Upper lobe of left lung (tissue), 4 donors: Measurements from ENCODE around the gene NUP188.
"Not testable (repeated sequence)": the region's sequence is repeated elsewhere in the genome, so short reads cannot be mapped to it uniquely, and the experiment has no call there.

Experiments
- EP300 ChIP-seq, 4 donors: sonication (generic); formaldehyde crosslinking; IDR thresholded peaks; one replicate each; pipeline ENCODE4 v1.5.1; 2017; ENCODE audit warnings: antibody characterized with exemption in 4 of 4, control low read depth in 2 of 4
- POLR2A ChIP-seq, 4 donors: fragments of 450-650 bp; IDR thresholded peaks; one replicate each; pipeline ENCODE4 v1.5.1; 2016 to 2017; ENCODE audit warnings: antibody characterized with exemption in 4 of 4, mild to moderate bottlenecking in 2 of 4
- POLR2AphosphoS5 ChIP-seq, 2 donors: sonication (generic); formaldehyde crosslinking; IDR thresholded peaks; one replicate each; pipeline ENCODE4 v1.5.1; 2017; ENCODE audit warnings: antibody characterized with exemption in 2 of 2
- TF ChIP-seq, protein P1 (sequence below), 6 experiments: fragments of 450-650 bp in 4 of 6; fragments of 200-600 bp in 2 of 6; sonication (generic) in 2 of 6; IDR thresholded peaks; one replicate each; pipeline ENCODE4 v1.5.1; 2016 to 2019; ENCODE audit warnings: antibody characterized with exemption in 6 of 6

DNA sequence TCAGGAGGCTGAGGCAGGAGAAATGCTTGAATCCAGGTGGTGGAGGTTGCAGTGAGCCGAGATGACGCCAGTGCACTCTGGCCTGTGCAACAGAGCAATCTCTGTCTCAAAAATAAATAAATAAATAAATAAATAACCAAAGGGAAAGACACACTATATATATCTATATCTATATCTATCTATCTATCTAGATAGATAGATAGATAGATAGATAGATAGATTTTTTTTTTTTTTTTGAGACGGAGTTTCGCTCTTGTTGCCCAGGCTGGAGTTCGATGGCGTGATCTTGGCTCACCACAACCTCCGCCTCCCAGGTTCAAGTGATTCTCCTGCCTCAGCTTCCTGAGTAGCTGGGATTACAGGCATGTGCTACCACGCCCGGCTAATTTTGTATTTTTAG, 13.9 kb downstream of the NUP188 start:
- TF ChIP-seq, protein P1, sequence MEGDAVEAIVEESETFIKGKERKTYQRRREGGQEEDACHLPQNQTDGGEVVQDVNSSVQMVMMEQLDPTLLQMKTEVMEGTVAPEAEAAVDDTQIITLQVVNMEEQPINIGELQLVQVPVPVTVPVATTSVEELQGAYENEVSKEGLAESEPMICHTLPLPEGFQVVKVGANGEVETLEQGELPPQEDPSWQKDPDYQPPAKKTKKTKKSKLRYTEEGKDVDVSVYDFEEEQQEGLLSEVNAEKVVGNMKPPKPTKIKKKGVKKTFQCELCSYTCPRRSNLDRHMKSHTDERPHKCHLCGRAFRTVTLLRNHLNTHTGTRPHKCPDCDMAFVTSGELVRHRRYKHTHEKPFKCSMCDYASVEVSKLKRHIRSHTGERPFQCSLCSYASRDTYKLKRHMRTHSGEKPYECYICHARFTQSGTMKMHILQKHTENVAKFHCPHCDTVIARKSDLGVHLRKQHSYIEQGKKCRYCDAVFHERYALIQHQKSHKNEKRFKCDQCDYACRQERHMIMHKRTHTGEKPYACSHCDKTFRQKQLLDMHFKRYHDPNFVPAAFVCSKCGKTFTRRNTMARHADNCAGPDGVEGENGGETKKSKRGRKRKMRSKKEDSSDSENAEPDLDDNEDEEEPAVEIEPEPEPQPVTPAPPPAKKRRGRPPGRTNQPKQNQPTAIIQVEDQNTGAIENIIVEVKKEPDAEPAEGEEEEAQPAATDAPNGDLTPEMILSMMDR (IDR thresholded peaks at IDR 0.05): not testable (repeated sequence)
- not testable (repeated sequence) for TF ChIP-seq POLR2A, POLR2AphosphoS5, EP300 (IDR thresholded peaks at IDR 0.05)
